ENCODE results near the gene AGA. TPM values are rescaled to one million over a fixed set of nuclear protein-coding genes. Genes with fewer than 3 reads are reported as not detected.

Gene AGA
- polyA plus RNA-seq, 3 donors = 38.6 to 43.2 (median 38.8) TPM

DNA sequence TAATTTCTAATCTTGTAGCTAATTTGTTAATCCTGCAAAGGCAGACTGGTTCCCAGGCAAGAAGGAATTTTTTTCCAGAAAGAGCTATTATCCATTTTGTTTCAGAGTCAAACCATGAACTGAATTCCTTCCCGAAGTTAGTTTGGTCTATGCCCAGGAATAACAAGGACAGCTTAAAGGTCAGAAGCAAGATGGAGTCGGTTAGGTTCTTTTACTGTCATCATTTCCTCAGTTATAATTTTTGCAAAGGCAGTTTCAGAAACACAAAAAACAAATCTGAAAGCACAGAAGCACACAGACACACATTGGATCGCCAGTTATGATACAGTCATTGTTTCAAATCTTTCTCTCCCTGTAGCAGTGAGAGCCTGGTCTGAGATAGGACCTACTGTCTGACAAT lies 37.9 kb downstream of the AGA start:
- DNase-seq (ENCODE audit: extremely low read depth in 1 of 11, low read depth in 9 of 11, low spot score in 4 of 11) = no peak

DNA sequence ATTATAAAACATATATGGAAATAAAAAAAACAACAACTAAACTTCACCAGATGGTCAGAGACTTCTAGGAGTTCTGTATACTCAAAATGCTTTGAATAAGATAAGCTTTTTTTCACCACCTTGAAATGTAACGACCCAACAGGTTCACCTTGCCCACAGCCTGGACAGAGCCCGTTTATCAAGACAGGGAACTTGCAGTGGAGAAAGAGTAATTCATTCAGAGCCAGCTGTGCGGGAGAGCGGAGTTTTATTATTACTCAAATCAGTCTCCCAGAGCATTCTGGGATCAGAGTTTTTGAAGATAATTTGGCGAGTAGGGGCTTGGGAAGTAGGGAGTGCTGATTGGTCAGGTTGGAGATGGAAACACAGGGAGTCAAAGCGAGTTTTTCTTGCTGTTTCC lies 38.5 kb downstream of the AGA start:
- no peak for DNase-seq (ENCODE audit: extremely low read depth in 1 of 11, low read depth in 9 of 11, low spot score in 4 of 11)

DNA sequence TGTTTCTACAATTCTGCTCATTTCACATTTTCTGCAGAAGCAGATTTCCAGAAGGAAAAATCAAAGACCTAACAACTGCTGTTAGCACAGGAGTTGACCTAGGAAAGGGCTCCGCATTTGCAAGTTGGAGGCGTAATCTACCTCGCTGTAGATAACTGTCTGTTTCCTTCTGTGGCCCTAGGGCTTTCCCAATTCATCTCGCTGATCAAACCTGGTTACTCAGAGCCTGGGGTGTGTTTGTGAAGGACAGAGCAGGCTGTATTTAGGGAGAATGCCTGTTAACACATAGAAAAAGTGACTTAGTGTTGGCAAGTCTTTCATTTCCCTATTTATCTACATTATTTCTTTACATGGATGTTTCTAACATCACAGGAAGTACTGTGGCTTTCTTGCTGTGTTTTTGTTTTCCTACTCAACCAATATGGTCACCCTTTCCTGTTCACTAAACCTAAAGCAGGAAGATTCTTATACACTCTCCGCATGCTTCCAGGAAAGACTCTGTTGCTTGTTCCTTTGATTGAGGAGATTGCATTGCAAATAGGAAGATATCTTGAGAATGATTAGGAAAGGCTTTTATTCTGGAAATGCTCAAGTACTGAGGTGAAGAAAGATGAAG lies 40.5 kb downstream of the AGA start:
- DNase-seq (ENCODE audit: extremely low read depth in 1 of 11, low read depth in 9 of 11, low spot score in 4 of 11) = no peak

DNA sequence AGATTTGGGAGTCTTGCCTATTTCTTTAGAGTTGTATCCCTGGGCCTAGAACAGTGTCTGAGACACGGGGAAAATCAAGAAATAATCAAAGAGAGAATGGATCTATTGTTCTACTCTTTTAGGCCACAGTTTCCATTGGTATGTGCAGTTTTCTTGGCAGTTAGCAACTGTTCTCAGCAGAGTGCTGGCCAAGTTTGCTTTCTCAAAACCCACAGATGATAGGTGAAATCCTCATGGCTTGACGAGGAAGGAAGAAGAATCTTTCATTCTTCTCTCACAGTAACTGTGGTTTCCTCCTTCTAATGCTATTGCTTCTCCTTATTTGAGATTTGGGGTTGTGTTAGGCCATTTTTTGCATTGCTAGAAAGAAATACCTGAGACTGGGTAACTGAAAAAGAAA lies 42.2 kb downstream of the AGA start:
- no peak for DNase-seq (ENCODE audit: extremely low read depth in 1 of 11, low read depth in 9 of 11, low spot score in 4 of 11)

DNA sequence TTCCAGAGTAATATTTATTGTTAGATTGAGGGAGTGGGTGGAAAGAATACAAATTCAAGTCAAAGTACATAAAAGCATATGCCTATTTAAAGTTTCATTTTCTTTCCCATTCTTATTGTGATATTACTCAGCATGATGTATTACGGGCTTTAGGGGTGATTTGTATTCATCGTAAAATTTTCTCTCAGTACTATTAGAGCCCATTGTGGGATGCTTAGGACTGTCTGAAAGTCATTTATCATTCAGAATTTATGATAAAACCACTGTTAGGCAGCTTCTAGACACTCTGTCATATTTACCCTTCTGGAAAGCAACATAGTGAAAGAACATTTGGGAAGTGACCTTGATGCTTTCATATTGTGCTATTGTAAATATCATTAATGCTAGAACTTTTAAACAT lies 45.9 kb downstream of the AGA start:
- no peak for DNase-seq (ENCODE audit: extremely low read depth in 1 of 11, low read depth in 9 of 11, low spot score in 4 of 11)

DNA sequence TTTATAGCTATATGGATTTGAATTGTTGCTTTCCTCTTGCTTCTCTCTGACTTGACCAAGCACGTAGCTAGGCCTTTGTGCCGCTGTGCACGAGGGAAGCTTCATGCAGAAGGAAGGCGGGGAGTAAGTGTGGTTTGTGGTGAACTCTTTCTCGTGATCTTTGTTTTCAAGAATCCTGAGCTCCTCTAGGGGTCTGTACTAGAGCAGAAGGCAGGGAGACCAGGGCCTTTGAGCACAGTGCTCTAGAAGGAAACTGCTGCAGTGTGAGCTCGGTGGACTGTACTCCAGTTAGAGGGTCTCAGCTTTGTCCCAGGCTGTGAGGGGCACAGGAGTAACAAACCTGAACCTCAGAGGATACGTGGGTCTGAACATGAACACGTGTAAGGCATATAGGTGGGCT lies 49.0 kb downstream of the AGA start:
- DNase-seq (ENCODE audit: extremely low read depth in 1 of 11, low read depth in 9 of 11, low spot score in 4 of 11) = no peak

DNA sequence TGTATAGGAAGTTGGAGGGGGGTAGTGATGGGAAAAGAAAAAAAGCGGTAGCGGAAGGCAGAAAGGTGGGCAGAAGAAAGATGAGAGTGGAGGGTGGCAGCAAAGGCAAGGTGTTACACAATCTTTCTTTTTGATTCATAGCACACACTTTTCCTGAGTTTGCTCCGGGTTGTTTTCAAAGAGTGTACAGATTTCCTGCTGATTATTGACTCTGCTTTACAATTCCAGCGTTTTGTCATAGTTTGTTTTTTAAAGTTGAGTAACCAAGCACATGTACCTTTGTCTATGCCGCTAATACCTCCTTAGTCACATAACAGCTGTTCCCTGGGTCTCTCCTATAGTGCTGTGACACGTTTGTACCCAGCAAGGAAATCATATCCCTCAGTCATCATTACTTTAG lies 50.3 kb downstream of the AGA start:
- DNase-seq (ENCODE audit: extremely low read depth in 1 of 11, low read depth in 9 of 11, low spot score in 4 of 11) = no peak

DNA sequence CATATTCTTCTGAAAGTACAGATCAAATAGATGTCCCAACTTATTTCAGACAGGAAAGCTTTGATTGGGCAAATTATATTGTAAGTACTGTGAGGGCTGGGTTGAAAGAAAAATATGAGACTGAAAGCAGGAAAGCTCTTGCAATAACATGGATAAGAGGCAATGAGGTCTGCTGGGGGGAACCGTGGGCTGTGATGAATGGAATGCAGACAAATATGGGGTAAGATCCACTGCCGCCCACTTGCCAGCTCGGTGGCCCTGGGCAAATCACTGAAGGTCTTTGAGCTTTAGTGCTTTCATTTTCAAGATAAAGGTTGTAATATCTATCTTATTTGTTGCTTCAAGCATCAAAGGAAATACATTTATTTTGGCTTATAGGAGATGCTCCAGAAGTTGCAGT lies 51.0 kb downstream of the AGA start:
- no peak for DNase-seq (ENCODE audit: extremely low read depth in 1 of 11, low read depth in 9 of 11, low spot score in 4 of 11)

DNA sequence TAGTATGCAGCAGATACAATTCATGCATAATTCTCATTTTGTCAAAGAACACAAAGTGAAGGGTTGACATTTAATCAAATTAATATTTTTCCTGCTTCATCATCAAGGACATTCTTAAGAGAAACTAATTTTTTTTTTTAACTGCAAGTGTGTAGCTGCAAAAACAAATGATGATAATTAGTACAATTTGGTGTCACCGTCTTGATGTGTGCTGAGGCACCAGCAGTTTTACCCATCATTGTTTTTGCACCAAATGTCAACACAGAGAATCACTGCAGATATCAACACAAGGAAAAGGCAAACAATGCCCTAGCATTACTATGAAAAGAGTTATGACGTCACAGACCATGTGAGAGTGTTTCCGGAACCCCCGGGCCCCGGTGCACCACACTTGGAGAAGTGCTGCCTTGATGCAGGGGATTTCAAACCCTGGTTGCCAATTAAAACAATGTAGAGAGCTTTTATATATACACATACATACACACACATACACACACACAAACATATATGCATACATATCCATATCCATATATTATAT lies 55.9 kb downstream of the AGA start:
- DNase-seq (ENCODE audit: extremely low read depth in 1 of 11, low read depth in 9 of 11, low spot score in 4 of 11) = no peak

DNA sequence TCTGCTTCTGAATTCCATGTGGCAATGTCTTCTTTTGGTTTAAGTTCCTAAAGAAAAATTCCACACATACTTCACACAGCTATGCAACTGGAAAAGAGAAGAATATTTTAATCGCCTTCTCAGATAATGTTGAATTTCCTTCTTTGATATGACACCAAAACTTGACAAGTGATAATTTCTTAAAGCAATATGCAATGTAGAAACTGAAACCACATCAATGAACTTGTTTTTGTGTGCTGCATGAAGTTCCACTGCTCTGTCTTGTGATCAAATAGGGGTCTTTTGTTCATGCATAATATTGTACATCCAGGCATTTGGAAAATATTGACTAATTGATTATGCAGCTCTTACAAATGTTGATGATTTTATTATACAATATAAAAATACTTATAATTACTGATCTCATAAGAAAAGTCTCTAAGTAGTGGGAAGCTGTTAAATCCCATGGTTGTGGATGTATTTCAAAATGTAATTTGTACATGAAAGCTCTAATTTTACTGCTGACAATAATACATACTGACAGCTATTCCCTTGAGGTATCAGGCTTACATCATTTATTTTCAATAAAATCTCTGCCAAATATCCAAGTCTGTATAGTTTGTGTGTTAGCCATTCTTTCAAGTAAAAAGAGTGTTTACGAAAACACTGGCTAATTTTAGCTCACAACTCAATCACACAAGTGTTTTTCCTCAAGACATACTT lies 56.5 kb downstream of the AGA start:
- no peak for DNase-seq (ENCODE audit: extremely low read depth in 1 of 11, low read depth in 9 of 11, low spot score in 4 of 11)

DNA sequence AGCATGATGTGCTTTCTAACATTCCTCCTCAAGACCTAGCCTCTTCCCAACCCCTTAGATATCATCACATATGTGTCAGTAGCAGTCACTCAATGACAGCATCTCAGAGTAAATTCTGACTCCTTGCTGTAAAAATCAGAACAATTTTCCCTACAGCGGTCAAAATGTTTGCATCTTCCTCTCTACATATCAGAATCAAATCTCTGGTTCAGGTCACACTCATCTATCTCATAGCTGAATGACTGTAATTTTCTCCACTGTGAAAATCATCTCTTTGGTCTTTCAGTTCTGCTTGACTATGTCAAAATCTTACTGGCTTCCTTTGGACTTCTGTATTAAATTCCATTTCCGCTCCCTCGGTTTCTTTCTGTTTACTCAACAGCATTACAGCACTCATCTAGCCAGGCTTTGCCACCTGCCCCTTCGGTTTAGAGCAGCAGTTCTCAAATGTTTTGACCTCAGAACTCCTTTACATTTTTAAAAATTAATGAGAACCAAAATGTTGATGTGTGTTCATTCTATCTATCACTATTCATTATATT lies 57.3 kb downstream of the AGA start:
- DNase-seq (ENCODE audit: extremely low read depth in 1 of 11, low read depth in 9 of 11, low spot score in 4 of 11) = no peak

DNA sequence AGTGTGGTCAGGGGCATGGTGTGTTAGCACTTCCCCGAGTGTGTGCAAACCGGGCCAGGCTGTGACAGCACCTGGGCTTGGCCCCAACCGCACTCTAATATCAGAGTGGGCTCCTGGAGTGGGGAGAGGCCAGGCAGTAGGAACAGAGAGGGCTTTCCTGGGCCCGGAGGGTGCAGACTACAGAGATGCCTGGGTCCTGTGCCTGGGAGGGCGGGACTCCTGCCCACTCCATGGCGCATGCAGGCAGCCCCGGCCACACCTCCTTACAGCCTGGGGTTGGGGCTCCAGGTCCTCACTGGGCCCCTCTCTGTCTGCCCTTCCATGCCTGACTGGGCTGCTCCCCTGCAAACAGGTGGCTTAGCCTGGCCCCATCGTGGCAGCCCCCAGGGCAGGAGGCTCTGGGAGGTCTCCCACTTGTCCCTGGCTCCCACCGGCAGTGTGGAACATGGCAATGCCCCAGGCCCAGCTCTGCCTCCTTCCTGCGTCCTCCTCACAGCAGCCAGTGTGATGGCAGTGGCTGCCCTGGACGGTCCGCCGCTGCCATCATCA lies 60.4 kb downstream of the AGA start:
- no peak for DNase-seq (ENCODE audit: extremely low read depth in 1 of 11, low read depth in 9 of 11, low spot score in 4 of 11)

Other genes starting within 250 kb of the AGA start
- gene NEIL3, start 132.6 kb downstream of the AGA start, polyA plus RNA-seq (ENCODE audit: insufficient read length in 3 of 3) = 1 to 10 TPM; 5.0 to 8.1 (median 6.0) TPM